Measurements from ENCODE around the gene RFX4.

Gene RFX4

GRCh38 chr12:106776897-106777296 is 194.1 kb downstream of the RFX4 start:
- H3K4me3 ChIP-seq (ENCODE audit: control insufficient read depth, low read depth, low read length) = no peak overlapping the region
- DNase-seq (ENCODE audit: low read depth) = no peak
- no peak for TF ChIP-seq CTCF (conservative IDR thresholded peaks at IDR 0.05; ENCODE audit: control insufficient read depth, insufficient read depth, low read depth, low read length)

DNA sequence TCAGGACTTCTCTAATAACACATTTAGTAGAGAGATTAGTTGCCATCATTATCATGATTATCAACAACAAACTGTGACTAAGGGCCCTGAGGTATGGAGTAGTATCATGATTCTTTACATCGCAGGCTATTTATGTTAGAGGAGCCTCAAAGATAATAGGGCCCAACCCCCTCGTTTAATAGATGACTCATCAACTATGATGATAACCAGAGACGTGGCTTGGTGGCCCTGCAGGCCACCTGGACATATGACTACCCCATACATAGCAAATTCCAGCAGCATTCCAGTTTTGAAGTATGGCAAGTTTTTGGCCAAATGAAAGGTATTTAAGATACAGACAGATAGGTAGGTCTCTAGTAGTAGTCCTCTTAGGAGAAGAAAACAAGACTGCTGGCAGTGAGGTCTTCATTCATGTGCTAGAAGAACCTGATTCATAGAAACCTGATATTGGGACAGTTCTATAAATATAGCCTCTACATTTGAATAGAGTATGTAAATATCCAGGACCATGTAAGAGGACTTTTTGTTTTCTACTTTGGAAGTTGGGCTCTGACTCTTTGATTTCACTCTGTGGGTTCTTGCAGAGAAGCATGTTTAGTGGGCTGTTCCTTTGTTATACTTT is 197.3 kb downstream of the RFX4 start:
- no peak overlapping the region for H3K4me3 ChIP-seq (ENCODE audit: control insufficient read depth, low read depth, low read length)
- no peak for TF ChIP-seq CTCF (conservative IDR thresholded peaks at IDR 0.05; ENCODE audit: control insufficient read depth, insufficient read depth, low read depth, low read length)
- DNase-seq (ENCODE audit: low read depth) = peak; percentile 38

- H3K4me3 ChIP-seq (ENCODE audit: control insufficient read depth, low read depth, low read length) = no peak overlapping the region
- TF ChIP-seq CTCF (conservative IDR thresholded peaks at IDR 0.05; ENCODE audit: control insufficient read depth, insufficient read depth, low read depth, low read length) = no peak
- DNase-seq (ENCODE audit: low read depth) = no peak
Measured at GRCh38 chr12:106782619-106783018, 199.8 kb downstream of the RFX4 start.

DNA sequence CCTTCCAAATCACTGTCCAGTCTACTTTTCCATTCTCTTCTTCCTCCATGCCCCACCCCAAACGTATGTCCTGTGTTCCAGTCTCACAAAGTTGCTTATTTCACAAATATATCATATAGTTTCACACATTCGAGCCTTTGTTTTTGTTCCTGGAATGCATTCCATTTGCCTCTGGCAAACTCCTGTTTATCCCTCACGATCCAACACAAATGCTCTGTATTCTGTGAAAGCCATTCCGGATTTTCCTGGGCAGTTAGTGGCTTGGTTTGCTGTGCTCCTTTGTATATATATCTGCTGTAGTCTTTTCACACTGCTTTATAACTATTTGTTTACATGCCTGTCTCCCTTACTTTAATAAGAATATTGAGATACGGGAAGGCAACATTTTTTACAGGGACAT is 200.7 kb downstream of the RFX4 start:
- DNase-seq (ENCODE audit: low read depth) = no peak
- H3K4me3 ChIP-seq (ENCODE audit: control insufficient read depth, low read depth, low read length) = no peak overlapping the region
- TF ChIP-seq CTCF (conservative IDR thresholded peaks at IDR 0.05; ENCODE audit: control insufficient read depth, insufficient read depth, low read depth, low read length) = no peak

DNA sequence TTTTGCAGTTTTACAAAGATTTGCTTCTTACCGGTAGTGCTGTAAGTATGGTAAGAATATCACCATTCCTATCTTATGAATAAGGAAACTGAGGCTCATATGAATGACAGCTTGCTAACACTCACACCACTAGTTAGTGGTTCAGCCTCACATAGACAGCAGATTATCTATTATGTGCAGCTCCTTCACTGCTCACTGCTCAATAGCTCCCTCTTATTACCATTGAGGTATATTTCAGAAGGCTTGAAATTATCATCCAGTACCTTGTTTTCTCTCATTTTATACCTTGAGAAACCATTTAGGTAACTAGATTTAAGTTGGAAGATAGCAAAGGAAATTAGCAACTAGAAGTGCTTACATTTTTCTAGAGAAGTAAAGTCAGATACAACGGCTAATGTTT is 207.2 kb downstream of the RFX4 start:
- DNase-seq (ENCODE audit: low read depth) = no peak
- no peak overlapping the region for H3K4me3 ChIP-seq (ENCODE audit: control insufficient read depth, low read depth, low read length)
- TF ChIP-seq CTCF (conservative IDR thresholded peaks at IDR 0.05; ENCODE audit: control insufficient read depth, insufficient read depth, low read depth, low read length) = no peak

DNA sequence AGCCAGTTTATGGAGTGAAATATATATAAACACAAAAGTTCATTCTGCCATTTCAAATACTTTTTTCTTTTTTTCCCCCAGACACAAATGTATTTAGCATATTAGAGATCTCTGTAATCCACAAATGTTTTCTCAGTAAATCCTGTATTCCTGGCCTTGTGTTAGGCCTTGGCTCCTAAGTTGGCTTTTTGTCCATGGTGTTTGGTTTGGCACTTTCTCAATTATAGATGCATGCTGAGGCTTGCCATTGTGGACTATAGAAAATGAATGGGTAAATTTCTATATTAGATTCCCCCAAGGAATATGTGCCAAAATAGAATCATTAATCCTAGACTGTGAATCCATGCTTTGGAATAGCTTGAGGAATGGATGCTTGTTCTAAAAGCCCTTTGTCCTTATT is 208.7 kb downstream of the RFX4 start:
- no peak overlapping the region for H3K4me3 ChIP-seq (ENCODE audit: control insufficient read depth, low read depth, low read length)
- no peak for DNase-seq (ENCODE audit: low read depth)
- no peak for TF ChIP-seq CTCF (conservative IDR thresholded peaks at IDR 0.05; ENCODE audit: control insufficient read depth, insufficient read depth, low read depth, low read length)

GRCh38 chr12:106794369-106794768 is 211.6 kb downstream of the RFX4 start:
- no peak for DNase-seq (ENCODE audit: low read depth)
- H3K4me3 ChIP-seq (ENCODE audit: control insufficient read depth, low read depth, low read length) = no peak overlapping the region
- no peak for TF ChIP-seq CTCF (conservative IDR thresholded peaks at IDR 0.05; ENCODE audit: control insufficient read depth, insufficient read depth, low read depth, low read length)
